Stimulated activated CD4-positive, alpha-beta T cell treated with anti-CD3 and anti-CD28 coated beads, TNF-alpha, amount 100 ng/mL, for 1 hour (primary cell): ENCODE measurements around the gene SYT15.

Experiments used
- DNase-seq, 3 donors: peaks; one replicate each; pipeline ENCODE4 v3.0.0-alpha.2; 2020; ENCODE audit warnings: low read depth in 3 of 3, low spot score in 1 of 3

SYT15 gene

DNA sequence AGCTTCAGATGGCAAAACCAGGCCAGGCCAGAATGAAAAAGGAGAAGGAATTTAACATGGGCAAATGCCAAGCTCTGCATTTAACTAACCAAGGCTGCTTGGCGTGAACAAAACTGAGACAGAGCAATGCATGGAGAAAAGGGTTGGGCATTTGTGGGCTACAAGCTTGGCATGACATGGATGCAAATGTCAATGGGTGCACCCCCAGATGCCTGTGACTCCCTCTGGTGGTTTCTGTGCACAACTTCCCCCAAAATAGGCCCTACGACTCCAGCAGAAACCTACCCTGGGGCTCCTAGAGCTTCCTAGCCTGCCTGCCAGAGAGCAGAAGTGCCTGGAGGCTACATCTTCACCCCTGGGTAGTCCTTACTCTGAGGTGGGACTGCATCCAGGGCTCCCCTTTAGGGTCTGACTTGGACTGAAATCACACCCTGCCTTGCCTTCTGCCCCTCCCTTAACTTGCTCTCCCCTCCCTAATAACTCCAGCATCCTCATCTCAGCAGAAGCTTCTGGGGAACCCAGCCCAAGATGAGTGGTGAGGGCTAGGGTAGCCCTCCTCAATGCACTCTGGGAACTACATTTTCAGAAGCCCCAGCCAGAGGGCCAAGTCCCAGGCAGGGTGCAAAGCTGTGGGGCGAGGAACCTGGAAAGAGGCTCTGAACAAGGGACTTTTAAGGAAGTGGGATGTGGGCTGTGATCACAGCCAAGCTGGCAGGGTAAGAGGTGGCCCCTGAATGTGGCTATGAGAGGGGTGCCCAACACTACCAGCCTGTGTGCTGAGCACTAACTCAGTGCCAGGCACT, 33.7 kb upstream of the SYT15 start:
- DNase-seq = no peak

DNA sequence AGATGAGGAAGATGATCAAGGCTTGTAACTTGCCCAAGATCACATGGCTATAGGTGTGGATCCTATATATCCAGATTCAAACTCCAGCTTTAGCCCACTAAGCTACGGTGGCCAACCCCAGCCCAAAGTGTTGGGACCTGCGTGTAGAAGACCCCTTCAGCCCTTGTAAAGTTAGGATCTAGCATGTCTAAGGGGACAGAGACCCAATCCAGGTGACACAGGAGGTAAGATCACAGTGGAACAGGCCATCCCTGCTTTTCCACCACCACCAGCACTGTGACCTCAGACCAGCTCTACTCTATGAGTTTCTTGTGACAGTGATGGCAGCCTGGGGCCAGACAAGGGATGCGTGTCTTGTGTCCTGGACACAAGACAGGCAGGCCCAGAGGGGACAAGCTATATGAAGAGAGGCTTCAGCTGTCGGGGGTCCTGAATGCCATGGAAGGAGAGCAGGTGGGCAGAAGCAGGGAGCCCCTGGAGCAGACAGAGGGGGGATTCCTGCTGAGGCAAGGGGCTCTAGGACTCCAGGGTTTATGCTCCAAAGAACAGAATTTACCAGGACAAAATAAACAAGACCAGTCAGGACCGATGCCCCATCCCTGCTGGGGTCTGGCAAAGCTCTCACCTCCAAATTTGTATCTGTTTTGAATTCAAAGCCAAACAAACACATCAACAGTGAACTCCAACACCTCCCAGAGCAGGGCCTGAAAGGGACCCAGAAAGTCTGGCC, 32.9 kb upstream of the SYT15 start:
- no peak for DNase-seq

DNA sequence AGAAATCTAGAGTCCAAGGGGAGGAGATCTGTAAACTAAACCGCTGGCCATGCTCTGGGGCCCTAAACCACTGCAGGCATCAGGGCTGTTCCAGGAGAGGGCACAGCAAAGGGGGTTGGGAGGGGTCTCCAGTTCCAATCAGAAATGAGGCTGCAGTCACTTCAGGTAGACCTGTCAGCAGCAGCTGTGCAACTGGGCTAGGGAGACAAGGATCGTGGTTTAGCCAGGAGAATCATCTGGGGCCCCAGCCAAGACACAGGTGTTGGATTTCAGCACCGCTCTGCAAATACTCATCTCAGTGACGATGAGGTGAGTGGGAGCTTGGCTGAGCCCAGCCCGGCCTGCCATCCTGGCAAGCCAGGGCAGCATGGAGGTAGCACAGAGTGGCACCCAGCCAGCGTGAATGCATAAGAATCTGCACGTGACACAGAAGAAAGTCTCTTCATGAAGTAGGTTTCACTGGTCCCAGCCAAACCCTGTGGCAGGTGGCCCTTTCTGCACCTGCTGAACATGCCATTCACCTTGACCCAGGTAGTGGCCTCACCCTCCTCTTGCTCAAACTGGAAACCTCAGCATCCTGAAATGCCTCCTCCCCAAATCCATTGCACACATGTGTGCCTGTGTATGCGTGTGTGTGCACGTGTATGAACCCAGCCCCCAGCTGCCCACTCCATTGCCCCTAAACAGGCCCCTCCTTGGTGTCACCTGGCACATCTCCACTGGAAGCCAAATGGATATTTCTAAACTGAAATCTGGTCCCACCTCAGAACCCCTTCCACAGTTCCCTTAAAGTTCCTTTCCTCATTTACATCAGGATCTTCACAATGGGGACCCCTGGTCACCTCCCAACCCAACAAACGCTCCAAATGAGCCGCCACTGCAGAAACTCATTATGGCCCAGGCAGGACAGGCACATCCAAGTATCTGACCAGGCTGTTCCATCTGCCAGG, 32.1 kb upstream of the SYT15 start:
- DNase-seq = no peak

DNA sequence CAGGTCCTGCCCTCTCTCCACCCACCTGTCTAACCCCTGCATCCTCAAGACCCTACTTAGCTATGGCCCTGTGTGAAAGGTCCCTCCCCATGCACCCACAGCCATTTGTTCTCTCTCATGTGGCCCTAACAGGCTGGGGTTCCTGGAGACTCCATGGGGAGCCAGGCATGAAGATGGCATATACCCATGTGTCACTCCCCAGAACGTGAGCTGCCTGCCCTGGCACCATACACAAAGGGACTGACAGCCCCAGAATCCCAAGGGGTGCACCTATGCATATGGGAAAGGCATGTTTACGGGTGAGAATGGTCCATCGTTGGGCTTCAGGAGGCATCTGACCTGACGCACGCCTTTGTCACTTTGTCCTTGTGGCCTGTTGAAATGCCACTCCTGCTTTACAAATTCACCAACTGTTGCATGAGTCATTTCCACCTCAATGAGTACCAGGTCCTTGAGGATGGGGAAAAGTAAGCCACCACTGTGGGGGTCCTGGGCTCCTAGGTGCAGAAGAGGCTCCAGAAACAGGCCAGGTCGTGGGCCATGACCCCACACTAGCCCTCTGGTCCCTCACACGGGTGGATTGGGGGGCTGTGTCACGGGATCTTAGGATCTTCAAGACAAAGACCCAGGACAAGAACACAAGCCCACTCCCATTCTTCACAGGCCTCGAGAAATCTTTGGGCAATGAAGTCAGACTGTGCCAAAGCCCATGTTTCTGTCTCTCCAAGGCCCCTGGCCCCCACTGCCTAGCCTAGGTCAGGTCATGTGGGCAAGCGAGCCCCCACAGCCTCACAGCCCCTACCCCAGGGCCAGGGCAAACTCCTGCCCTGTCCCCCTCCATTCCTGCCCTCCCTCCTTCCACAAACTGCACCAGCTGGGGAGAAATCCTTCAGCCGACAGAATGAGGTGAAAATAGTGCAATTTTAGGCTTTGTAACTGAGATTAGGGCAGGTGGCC, 31.1 kb upstream of the SYT15 start:
- DNase-seq = no peak

DNA sequence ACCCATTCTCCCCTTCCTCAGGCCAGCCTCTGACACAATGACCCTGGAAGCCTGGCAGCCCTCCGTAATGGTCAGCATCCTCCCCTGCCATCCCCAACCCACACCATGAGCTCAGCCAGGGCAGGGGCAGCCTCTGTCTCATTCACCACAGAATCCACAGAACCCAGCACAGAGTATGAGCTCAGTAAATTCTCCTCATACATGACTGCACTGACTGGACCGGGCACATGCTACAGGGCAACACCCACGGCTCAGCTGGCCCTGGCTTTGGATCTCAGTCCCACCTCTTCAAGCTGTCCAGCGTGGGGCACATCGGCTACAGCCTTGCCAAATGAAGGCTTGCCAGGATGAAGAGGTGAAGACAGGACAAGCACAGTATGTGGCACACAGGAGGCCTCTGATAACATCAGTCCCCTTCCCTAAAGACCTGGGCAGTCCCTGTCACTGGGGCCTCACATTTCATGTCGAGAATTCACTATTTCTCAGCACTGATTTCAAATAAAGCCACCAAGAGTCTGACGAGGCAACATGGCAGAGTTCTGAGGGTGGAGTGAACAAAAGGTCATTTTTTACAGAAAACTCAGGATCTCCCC, 30.3 kb upstream of the SYT15 start:
- DNase-seq = no peak

DNA sequence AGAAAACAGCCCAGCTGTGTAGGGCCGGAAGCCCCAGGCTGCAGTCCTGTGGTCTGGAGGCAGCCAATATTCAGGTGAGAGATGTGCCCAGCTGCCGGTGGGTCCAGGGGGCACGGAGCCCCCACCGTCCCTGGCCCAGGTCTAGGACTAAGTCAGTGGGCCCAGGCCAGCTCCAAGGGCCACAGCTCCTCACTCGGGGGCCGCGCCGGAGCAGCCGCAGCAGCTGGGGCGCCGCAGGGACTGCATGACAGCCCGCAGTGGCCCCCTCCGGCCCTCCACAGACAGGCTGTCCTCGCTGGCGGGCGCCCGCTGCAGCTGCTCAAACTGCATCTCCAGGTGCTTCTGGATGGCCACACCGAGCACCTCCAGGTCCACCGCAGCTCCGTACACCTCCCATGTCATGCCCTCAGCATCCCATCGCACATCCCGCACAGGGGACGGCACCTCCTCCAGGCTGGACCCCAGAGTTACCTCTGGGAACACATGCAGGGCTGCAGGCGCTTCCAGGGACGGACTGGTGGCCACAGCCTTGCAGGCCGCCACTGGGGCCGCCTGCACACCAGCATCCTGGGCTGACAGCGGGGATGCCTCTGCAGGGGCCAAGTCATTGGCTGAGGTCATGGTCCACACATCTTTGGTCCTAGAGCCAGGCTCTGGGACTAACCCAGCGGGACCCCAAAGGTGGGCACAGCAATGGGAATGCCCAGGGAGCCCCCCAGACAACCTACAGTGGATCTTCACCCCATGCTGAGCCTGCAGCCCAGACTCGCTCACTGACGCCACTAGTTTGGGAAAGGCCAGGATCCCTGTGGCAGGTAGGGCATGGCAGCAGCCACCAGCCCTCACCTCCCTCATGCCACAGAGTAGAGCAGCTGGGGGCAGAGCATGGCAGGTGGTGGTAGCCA, 29.5 kb upstream of the SYT15 start:
- DNase-seq = no peak

DNA sequence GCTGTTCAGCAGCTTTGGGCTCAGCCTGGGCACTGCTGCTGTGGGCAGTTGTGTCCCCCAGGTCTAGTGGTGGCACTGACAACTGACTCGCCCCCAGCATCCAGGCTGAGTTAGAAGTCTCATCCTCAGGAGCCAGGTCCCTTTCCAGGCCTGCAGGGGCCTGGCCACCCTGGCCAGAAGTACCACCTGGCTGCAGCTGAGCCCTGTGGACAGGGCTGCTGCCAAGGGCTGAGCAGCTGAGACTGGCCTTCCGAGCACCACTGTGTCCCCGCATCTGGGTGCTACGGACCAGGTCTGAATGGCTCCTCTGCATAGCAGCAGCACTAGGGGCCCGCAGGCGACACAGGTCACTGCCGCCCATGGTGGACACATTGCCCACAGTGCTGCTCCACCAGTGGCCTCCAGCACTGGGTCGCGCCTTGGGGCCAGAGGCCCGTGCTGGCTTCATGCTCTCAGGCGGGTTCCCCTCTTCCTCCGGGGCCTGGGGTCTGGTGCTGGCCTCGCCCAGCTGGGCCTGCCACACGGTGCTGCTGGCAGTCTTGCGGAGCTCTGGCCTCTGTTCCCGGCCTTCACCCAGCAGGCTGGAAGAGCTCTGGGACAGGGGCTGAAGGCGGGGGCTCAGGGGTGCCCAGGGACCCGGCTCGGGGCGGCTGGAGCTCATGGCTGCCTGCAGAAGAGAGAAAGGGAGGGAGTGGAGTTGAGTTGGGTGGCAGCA, 28.7 kb upstream of the SYT15 start:
- DNase-seq = no peak

DNA sequence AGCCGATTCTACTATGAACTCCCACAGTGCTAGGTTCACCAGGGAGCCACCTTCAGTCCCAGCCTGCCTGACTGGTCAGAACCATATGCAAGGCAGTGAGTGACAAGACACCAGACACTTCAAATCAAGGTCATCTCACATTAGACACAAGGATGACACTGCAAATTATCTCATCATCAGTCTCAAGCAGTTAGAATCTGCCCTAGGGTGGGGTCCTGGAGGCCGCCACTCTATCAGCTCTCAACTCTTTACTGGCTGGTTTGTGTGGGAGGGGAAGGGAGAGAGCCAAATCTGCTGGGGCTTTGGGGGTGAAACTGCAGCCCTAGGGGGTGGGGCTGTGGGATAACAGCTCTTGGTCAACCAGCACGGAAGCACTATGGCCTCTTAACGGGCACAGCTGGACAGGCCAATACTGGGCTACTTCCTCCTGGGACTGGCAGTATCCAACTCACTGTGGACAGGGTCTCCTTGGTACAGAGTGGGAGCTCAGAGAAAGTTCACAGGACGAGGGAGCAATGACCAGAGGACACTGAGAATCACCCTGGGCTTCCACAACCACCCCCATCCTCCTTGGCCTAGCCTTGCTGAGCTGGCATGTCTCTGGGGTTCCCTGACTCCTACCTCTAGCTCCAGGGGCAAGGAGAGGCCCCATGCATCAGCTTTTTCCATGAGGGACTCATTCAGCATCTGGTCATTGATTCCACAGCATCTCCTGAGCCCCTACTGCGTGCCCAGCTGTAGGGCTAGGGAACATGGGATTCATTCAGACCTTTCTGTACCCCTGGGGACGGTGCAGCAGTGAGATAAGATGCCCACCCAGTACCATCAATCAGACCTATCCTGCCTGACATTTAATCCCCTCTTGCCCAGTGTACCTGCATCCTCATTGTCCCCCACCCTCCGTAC, 27.9 kb upstream of the SYT15 start:
- DNase-seq = no peak

DNA sequence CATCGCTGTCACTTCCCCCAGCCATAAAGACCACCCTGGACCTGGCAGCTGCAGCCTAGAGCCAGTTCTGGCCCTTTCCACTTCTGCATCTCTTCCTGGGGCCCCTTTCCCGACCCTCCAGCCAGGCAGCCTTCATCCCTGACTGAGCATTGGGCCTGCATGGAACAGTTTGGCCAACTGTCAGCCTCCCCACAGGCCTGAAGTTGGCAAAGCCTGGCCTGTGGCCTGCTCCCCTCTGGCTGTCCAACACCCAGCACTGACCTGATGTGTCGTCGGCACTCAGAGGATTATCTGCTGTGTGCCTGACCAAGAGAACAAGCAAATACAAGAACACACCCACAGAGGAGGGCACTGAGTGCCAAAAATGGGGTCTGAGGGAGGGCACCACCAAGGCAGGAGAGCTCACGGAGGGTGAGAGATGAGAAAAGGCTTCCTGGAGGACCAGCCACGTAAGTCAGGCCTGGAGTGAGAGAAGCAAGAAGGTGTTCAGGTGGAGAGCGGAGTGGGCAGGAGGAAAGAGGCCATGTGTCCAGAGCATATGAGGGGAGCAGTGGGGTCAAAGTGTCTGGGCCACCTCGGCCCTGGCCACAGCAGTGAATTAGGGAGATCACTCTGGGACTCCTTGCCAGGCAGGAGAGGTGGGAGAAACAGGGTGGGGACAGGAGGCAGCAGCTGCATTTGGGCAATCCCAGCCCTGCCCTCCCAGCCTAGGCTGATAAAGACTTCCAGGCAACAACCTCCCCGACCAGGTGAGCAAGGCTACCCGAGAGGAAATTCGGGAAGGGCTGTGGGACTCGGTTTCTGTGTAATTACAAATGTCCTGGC, 27.0 kb upstream of the SYT15 start:
- DNase-seq = no peak

DNA sequence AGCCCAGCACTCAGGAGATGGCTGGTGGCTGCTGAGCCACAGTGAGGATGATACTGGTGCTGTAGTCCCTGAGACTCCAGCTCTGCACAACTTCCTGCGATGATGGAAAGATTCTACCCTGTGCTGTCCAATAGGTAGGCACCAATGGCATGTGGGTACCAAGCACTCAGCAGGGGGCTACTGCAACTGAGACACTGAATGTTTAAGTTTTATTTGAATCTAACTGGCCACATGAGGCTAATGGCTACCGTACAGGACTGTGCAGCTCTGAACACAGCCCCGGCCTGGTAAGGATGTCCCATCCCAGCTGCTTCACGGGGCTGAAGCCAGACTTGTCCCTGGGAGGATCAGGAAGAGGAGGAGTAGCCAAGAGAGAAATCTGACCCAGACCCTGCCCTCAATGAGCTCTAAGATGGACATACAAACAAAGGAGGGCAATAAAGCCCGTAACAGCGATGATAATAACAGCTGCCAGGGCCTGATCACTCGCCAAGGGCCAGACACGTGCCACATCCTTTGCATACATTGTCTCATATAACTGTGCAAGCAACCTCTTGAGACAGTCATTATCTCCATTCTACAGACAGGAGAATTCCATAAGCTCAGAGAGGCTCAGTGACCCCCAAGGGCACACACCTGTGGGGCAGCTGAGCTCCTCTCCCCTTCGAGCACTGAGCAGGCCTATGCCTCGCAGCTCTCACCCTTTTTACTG, 26.2 kb upstream of the SYT15 start:
- DNase-seq = no peak

DNA sequence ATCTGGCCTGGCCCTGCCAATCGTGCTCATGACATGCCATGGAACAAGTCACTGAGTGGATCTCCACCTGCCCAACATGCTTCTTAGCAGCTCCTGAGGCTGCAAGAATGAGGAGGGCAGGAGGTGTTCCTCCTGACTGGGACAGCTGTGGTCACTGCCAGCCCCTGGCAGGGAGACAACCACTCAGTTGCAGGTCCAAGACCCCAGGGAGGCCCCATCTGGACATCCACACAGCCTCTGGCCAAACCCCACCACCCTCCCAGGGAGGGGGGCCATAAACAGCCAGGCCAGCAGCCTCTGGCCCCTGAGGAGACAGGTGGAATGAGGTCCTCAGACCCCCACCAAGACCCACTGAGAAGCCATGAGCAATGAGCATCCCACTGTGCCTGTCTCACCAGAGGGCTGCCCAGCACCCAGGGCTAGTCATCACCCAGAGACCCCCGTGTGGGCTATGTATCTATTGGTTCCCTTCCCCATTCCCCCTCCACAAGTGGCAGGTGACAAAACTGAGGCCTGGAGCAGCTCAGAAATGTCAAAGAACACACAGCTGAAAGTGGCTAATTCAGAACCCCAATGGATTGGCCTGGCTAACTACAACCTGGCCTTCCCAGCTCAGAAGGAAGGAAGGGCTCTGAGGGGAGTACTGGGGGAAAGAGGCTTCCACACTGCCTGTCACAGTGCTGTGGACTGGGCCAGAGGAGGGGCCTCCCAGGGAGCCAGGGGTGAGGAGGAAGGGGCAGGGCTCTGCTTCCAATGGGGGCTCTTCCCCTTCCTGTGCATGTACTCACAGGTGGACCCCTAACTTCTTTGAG, 25.5 kb upstream of the SYT15 start:
- no peak for DNase-seq

DNA sequence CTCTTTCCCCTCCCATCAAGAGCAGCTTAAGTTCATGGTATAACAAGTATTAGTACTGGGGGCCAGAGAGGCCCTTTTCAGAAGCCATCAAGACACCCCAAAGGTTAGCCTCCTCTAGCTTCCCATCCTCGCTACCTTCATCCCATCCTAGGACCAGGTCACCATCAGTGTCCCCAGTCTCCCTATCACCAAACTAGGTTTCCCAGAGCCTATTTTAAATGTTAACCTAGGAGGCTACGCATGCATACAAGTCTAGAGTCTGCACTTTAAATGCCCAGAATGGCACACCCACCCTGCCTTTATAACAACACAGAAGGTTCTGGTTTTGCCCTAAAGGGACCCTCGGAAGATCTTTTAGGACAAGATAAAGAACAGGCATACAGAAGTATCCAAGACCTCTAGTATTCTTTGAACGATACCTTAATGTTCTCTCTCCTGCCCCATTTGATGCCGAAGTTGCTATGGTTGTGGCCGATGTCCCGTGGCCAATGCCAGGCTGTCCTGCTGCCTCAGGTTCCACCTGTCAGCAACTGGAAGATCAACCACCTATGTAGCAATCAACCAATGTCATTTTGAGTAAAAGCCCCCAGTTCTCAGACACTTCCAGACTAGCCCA, 24.7 kb upstream of the SYT15 start:
- no peak for DNase-seq

DNA sequence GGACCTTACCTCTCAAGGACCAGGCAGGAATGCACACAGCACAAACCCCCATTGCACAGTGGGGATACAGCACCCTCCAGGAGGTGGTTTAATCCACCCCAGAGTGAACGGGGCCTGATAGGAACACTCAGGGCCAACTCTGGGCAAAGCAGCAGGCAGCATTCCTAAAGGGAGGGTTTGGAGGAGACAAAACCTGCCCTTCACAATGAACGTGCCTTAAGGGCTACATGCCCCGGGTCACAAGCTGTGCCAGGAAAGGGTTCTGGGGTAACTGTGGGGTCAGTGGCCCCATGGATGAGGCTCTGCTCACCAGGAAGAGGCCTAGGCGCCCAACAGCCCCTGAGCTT, 23.6 kb upstream of the SYT15 start:
- no peak for DNase-seq

DNA sequence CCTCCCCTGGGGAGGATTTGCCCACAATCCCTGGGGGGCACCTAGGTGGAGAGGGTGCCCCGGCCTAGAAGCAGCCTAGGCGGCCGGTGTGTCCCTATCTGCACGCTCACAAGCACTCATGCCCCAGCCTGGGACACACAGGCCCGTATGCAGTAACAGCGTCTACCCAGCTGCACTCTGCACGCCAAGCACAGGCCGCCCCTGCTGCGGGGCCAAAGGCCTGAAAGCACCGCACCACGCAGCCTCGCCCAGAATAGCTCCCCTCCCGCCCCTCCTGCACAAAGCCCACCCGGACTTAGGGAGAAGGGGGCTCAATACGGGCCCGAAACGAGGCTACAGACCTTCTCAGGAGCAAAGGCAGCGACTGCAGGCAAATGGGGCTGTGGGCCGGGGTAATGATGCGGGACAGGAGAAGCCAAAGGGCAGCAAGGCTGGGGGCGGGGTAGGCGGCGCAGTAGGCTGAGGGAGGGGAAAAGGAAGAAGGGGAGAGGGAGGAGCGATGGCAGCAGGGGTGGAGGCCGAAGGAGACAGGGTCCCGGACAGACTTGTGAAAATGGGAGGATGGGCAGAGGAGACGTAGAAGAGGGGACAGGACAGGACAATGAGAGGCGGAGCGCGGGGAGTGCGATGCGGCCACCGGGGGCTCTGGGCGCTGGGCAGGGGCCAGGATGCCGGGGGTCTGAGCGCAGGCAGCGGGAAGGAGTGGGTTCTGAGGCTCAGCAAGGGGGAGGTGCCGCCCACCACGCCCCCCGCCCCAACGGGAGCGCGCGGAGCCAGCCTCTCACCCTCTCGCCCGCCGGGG, 23.0 kb upstream of the SYT15 start:
- no peak for DNase-seq
